GM18867 (cell line): ENCODE results near the gene SS18L1.

ENCODE experiments used
- ATAC-seq: cut with Tn5 transposase; IDR thresholded peaks from one replicate; pipeline ENCODE4 v1.9.1; 2021; ENCODE audit warnings: mild to moderate bottlenecking, moderate library complexity; ENCODE audit not compliant: unreplicated experiment

SS18L1 gene

DNA sequence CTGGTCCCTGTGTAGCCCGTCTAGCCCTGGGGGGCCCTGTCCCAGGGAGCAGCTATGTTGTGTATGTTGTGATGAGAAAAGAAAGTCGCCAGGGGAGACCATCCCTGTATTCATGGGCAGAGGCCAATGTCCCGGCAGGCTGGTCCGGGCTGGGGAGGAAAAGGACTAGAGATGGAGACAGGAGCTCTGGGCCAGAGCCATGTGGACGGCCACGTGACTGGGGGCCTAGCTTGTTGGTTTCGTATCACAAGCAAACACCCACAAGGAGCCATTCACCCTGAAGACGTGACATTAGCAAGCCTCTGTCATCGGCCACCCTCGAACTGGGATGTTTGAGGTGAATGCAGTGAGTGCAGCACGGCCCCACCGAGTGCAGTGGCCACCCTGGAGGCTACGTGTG is 79.4 kb downstream of the SS18L1 start:
- ATAC-seq: no peak

DNA sequence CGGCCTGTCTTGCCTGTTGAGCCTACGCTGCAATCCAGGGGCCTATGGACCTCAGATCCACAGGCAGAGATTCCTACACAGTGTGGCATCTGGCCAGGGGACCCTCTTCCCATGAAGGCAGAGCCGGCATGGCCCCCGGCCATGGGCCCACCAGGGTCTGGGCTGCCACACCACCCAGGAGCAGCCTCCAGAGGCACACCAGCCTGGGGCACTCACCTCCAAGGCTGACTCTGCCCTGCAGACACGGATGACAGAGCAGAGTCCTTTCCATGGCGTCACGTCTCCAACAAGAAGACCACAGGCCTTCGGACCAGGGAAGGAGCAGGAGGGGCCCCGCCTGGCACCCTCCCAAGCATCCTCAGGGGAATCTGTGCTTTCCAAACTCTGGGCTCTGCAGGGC is 80.0 kb downstream of the SS18L1 start:
- ATAC-seq: no peak

DNA sequence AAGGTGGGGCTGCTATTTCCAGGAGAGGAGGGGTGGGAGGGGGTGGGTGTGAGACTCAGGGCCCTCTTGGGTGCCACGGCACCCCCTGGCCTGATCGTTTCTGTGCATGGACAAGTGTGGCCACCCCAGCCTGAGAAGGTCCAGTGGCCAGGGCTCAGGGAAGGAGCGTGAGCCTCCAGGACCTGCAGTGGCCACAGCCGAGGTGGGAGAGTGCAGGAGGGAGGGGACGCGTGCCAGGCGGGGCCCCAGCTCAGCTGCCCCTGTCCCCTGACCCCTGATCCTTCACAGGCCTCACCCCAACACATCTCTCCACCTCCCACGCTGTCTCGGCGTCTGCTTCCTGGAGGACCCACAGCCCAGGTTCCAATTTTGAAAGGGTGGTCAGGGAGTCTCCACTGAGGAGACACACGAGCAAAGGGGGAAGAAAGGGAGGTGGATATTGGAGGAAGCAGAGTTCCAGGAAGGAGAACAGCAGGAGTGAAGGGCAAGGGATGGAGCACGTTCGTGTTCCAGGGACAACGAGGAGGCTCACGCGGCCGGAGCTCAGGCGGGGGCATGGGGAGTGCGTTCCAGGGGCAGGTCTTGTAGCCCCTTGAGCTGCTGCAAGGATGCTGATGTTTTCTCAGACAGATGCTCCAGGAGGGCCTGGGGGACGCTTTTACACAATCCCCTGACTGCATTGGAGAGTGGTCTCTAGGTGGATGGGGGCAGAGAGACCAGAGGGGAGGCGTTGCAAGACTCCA is 80.7 kb downstream of the SS18L1 start:
- ATAC-seq: no peak

DNA sequence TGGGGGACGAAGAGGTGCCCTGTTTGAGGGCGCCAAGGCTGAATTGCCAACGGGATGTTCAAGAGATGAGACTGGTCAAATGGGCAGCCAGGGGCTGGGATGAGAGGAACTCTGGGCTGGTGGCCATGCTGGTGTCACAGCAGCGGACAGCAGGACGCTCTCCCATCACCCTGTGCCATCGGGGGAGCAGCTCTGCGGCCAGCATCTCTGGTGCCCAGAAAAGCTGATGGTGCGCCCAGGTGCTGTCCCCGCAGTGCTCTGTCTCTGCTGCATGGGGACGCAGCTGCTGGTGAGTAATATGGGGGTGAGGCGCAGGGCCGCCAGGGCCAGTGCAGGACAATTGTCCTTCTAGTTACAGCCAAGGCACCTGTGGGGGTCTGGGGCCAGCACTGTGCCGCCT is 81.5 kb downstream of the SS18L1 start:
- ATAC-seq: no peak

- ATAC-seq: no peak
Measured at GRCh38 chr20:62225820-62226635, 82.5 kb downstream of the SS18L1 start.

DNA sequence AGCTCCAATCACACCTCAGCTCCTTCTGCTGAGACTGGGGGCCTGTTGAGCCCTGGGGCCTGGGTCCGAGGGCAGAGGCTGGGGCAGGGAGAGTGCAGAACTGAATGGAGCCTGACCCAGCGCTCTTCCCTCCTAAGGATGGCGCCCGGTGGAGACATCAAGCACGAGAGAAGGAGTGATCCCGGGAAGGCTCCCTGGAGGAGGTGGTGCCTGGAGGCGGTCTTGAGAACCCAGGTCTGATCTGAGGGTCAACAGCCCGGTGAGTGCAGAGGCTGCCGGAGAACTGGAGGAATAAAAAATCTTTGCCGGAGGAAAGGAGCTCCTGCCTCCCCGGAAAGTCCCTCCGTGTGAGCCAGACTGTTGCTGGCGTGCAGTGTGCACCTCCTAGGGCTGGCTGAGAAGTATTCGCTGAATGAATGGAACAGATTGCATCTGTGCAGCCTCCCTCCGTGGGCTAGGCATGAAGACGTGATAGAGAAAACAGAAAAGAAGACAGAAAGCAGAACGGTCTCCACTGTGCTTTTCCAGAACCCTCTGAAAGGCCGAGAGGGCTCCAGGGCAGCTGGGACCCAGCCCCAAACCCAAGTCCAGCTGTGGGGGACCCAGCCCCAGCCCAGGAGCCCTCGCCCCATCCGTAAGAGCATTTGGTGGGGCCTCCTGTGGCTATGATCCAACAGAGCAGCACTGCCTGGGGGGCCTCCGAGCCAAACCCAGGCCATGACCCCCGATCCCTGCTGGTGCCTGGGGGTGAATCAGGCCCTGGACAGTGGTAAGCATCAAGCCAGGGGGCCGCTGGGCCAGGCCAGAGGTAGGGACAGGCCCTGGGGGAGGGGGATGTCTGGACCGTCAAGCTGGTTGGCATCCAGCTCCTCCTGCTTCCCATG is 83.4 kb downstream of the SS18L1 start:
- ATAC-seq: no peak

GRCh38 chr20:62227591-62227976 is 84.0 kb downstream of the SS18L1 start:
- no peak for ATAC-seq

GRCh38 chr20:62227977-62228958 is 84.7 kb downstream of the SS18L1 start:
- no peak for ATAC-seq

GRCh38 chr20:62228982-62229545 is 85.5 kb downstream of the SS18L1 start:
- no peak for ATAC-seq

- ATAC-seq: no peak
Measured at GRCh38 chr20:62229667-62230066, 86.1 kb downstream of the SS18L1 start.

GRCh38 chr20:62230276-62230675 is 86.7 kb downstream of the SS18L1 start:
- no peak for ATAC-seq

- no peak for ATAC-seq
Measured at GRCh38 chr20:62230696-62231095, 87.1 kb downstream of the SS18L1 start.

DNA sequence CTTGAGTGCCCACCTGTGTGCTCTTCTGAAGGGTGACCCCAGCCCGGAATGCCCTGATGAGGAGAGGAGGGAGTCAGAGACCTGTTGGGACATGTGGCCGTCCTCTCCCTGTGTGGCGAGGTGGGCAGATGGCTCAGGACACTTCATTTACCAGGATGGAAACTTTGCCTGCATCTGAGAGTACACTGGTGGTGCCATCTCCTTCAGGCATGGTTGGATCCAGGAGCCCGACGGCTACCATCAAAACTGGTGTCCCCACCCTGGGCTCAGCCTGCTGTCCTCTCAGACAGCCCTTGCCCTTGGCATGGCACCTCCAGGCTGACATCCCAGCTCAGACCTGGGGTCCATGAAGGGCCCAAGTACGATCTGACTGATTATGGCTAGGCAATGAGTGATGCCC is 87.7 kb downstream of the SS18L1 start:
- ATAC-seq: no peak
